Measurements from ENCODE around the gene VAPB. TPM values are rescaled to one million over a fixed set of nuclear protein-coding genes. Genes with fewer than 3 reads are reported as not detected.

The VAPB gene
- total and polyA plus RNA-seq, 2 experiments from 2014 or later = 8.8 to 37.0 TPM

DNA sequence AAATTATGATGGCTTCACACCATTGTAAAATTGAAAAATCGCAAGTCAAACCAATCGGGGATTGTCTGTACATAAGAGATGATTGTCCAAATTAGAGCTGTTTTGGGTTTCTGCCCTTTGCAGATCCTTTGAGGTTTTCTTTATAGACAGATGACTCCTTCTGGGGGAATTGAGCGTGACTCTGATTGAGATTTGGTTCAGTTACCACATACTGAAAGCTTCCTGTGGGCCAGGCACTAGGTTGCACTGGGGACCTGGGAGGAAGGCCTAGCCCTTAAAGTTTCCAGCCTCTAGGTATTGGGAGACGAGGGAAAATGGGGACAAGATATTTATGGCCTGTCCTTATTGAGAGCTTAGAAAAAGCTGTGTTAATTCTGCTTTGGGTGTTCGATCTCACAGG is 9.2 kb downstream of the VAPB start:
- Histone ChIP-seq H3K36me3 (ENCODE audit: low read depth) (no peaks in the 10 kb centered on the region), H3K9me2 (ENCODE audit: insufficient read depth) (no peaks in the 10 kb centered on the region), H3K4me3 (no peak overlapping the region), H3K79me2 (ENCODE audit: insufficient read depth) (peaks cover 100% of the 10 kb centered on the region), H3K4me2 (ENCODE audit: unreplicated experiment) (no peak overlapping the region), H3K27me3 (replicated peaks; ENCODE audit: insufficient read depth) (no peaks in the 10 kb centered on the region), H4K20me1 (ENCODE audit: insufficient read depth) (peaks cover 24% of the 10 kb centered on the region), H3K4me1 (ENCODE audit: insufficient read depth) (0 out of 2 replicates have a peak, but pooled peaks cover 8% of the 10 kb centered on the region), H3F3A (ENCODE audit: insufficient read depth) (peaks cover 5% of the 10 kb centered on the region; the same call in 1 of the 2 replicates), H3K9me3 (ENCODE audit: low read depth) (no peaks in the 10 kb centered on the region), H3K9ac (no peak overlapping the region), H2AFZ (no peak overlapping the region), H3K27ac (no peak overlapping the region)
- in situ Hi-C loops (cut with MboI) = no loop called here
- no peak for DNase-seq
- 96 to 98% methylated on average over 5 of the region's 5 CpGs for WGBS, 2 experiments (ENCODE audit: low coverage in 1 of 2, low lambda C conversion rate in 2 of 2, missing lambda C conversion rate in 2 of 2)
- no peak for TF ChIP-seq EZH2phosphoT487 (IDR thresholded peaks at IDR 0.05; ENCODE audit: insufficient read depth, low read depth)
- no peak for TF ChIP-seq EZH2 (IDR thresholded peaks at IDR 0.05; ENCODE audit: insufficient read depth, poor library complexity, severe bottlenecking)

DNA sequence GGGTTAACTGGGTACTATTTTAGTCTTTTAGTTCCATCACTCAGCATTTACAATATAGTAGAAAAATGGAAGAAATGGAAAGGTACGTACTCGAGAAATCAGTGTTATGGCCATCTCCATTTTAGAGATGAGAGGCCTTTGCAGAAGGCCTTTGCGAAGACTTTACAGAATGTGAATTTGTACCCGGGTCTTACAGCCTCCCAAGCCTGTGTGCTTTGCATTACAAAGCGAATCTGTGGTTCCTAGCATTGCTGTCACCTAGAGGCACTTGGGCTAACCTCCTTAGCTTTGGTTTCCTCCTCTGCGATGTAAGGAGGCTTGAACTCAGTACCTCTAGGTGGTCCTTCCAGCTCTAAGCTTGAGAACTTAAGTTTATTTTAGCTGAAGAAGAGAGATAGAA is 10.9 kb downstream of the VAPB start:
- Histone ChIP-seq H3K27me3 (replicated peaks; ENCODE audit: insufficient read depth) (no peaks in the 10 kb centered on the region), H3K36me3 (ENCODE audit: low read depth) (no peaks in the 10 kb centered on the region), H3K9ac (no peak overlapping the region), H3K4me3 (no peak overlapping the region), H3K9me2 (ENCODE audit: insufficient read depth) (no peaks in the 10 kb centered on the region), H3K79me2 (ENCODE audit: insufficient read depth) (peaks cover 100% of the 10 kb centered on the region), H3K9me3 (ENCODE audit: low read depth) (no peaks in the 10 kb centered on the region), H3K4me2 (ENCODE audit: unreplicated experiment) (no peak overlapping the region), H2AFZ (no peak overlapping the region), H4K20me1 (ENCODE audit: insufficient read depth) (peaks cover 41% of the 10 kb centered on the region), H3K4me1 (ENCODE audit: insufficient read depth) (no peaks in the 10 kb centered on the region), H3K27ac (no peak overlapping the region), H3F3A (ENCODE audit: insufficient read depth) (no peaks in the 10 kb centered on the region)
- no peak for TF ChIP-seq EZH2phosphoT487 (IDR thresholded peaks at IDR 0.05; ENCODE audit: insufficient read depth, low read depth)
- TF ChIP-seq EZH2 (IDR thresholded peaks at IDR 0.05; ENCODE audit: insufficient read depth, poor library complexity, severe bottlenecking) = no peak
- in situ Hi-C loops (cut with MboI) = no loop called here
- no peak for DNase-seq
- WGBS, 2 experiments (ENCODE audit: low coverage in 1 of 2, low lambda C conversion rate in 2 of 2, missing lambda C conversion rate in 2 of 2) = 87 to 92% methylated on average over 6 of the region's 6 CpGs

DNA sequence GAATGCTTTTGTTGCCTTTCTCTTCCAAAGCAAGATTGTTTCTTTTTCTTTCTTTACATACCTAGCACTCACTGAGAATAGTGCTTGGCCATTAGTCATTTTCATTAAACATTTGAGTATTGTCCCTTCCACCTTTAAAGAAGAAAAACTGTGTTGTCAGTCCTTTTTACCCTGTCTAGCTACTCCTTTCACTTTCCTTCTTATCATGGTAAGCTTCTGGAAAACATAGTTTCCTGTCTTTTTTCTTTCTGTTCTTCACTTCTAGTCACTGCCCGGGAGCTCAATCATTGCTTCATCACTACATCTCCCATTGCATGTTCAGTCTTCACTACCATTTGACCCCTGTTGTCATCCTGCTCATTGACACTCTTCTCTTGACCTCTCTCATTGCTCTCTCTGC is 12.1 kb downstream of the VAPB start:
- H2AFZ ChIP-seq = no peak overlapping the region
- peaks cover 100% of the 10 kb centered on the region for H3K79me2 ChIP-seq (ENCODE audit: insufficient read depth)
- H4K20me1 ChIP-seq (ENCODE audit: insufficient read depth) = peaks cover 40% of the 10 kb centered on the region
- H3K4me2 ChIP-seq (ENCODE audit: unreplicated experiment) = no peak overlapping the region
- peaks cover 3% of the 10 kb centered on the region for H3K4me1 ChIP-seq (ENCODE audit: insufficient read depth)
- no peaks in the 10 kb centered on the region for H3K9me2 ChIP-seq (ENCODE audit: insufficient read depth)
- no peaks in the 10 kb centered on the region for H3K27me3 ChIP-seq (replicated peaks; ENCODE audit: insufficient read depth)
- peaks cover 2% of the 10 kb centered on the region for H3F3A ChIP-seq (ENCODE audit: insufficient read depth)
- H3K4me3 ChIP-seq = no peak overlapping the region
- H3K27ac ChIP-seq = no peak overlapping the region
- no peaks in the 10 kb centered on the region for H3K9me3 ChIP-seq (ENCODE audit: low read depth)
- H3K36me3 ChIP-seq (ENCODE audit: low read depth) = no peaks in the 10 kb centered on the region
- in situ Hi-C loops (cut with MboI) = no loop called here
- no peak for TF ChIP-seq EZH2phosphoT487 (IDR thresholded peaks at IDR 0.05; ENCODE audit: insufficient read depth, low read depth)
- no peak for TF ChIP-seq EZH2 (IDR thresholded peaks at IDR 0.05; ENCODE audit: insufficient read depth, poor library complexity, severe bottlenecking)
- H3K9ac ChIP-seq = no peak overlapping the region
- no peak for DNase-seq
- 95 to 96% methylated on average over 1 of the region's 1 CpG for WGBS, 2 experiments (ENCODE audit: low coverage in 1 of 2, low lambda C conversion rate in 2 of 2, missing lambda C conversion rate in 2 of 2)

DNA sequence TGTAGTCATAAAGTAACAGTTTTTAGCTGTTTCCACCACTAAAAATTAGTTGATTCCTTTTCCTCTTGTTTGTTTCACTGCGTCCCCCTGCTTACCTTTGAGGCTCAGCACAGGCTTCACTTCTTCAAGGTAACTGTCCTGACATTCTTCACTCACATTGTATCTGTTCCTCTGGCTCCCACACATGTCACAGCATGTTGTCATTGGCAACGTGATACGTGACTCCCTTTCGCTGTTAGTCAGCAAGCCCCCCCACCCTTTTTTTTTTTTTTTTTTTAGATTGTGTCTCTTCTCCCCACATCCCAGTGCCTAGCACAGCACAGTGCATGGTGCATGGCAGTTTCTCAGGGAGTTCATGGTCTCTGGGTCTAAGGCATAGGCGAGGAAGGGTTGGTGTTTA is 13.3 kb downstream of the VAPB start:
- H3K36me3 ChIP-seq (ENCODE audit: low read depth) = no peaks in the 10 kb centered on the region
- no peaks in the 10 kb centered on the region for H3K9me3 ChIP-seq (ENCODE audit: low read depth)
- no peak overlapping the region for H3K27ac ChIP-seq
- peaks cover 14% of the 10 kb centered on the region for H3F3A ChIP-seq (ENCODE audit: insufficient read depth)
- no peak overlapping the region for H3K9ac ChIP-seq
- H3K4me2 ChIP-seq (ENCODE audit: unreplicated experiment) = no peak overlapping the region
- peaks cover 41% of the 10 kb centered on the region for H4K20me1 ChIP-seq (ENCODE audit: insufficient read depth)
- H2AFZ ChIP-seq = no peak overlapping the region
- no peaks in the 10 kb centered on the region for H3K27me3 ChIP-seq (replicated peaks; ENCODE audit: insufficient read depth)
- H3K4me3 ChIP-seq = no peak overlapping the region
- in situ Hi-C loops (cut with MboI) = no loop called here
- TF ChIP-seq EZH2phosphoT487 (IDR thresholded peaks at IDR 0.05; ENCODE audit: insufficient read depth, low read depth) = no peak
- TF ChIP-seq EZH2 (IDR thresholded peaks at IDR 0.05; ENCODE audit: insufficient read depth, poor library complexity, severe bottlenecking) = no peak
- no peaks in the 10 kb centered on the region for H3K9me2 ChIP-seq (ENCODE audit: insufficient read depth)
- WGBS, 2 experiments (ENCODE audit: low coverage in 1 of 2, low lambda C conversion rate in 2 of 2, missing lambda C conversion rate in 2 of 2) = 80 to 81% methylated on average over 5 of the region's 5 CpGs
- peaks cover 100% of the 10 kb centered on the region for H3K79me2 ChIP-seq (ENCODE audit: insufficient read depth)
- H3K4me1 ChIP-seq (ENCODE audit: insufficient read depth) = peaks cover 14% of the 10 kb centered on the region
- DNase-seq = no peak

DNA sequence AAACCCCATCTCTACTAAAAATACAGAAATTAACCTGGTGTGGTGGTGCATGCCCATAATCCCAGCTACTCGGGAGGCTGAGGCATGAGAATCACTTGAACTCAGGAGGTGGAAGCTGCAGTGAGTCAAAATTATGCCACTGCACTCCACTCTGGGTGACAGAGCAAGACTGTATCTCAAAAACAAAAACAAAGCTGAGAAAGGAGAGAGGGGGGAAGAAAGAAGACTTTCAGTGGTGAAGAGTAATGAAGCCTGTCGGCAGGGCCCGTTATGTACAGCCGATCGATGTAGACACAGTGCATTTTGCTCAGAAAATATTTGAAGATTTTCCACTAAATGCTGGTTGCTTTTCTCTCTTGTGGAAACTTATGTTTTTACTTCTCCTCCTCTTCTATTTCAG is 13.8 kb downstream of the VAPB start:
- Histone ChIP-seq H3K4me2 (ENCODE audit: unreplicated experiment) (no peak overlapping the region), H3K79me2 (ENCODE audit: insufficient read depth) (peaks cover 100% of the 10 kb centered on the region), H3K27ac (no peak overlapping the region), H3K27me3 (replicated peaks; ENCODE audit: insufficient read depth) (no peaks in the 10 kb centered on the region), H3K9ac (no peak overlapping the region), H3K9me2 (ENCODE audit: insufficient read depth) (no peaks in the 10 kb centered on the region), H2AFZ (no peak overlapping the region), H3K9me3 (ENCODE audit: low read depth) (no peaks in the 10 kb centered on the region), H3K4me3 (no peak overlapping the region), H4K20me1 (ENCODE audit: insufficient read depth) (peaks cover 39% of the 10 kb centered on the region), H3F3A (ENCODE audit: insufficient read depth) (peaks cover 19% of the 10 kb centered on the region), H3K36me3 (ENCODE audit: low read depth) (no peaks in the 10 kb centered on the region), H3K4me1 (ENCODE audit: insufficient read depth) (peaks cover 20% of the 10 kb centered on the region)
- TF ChIP-seq EZH2 (IDR thresholded peaks at IDR 0.05; ENCODE audit: insufficient read depth, poor library complexity, severe bottlenecking) (no peak), EZH2phosphoT487 (IDR thresholded peaks at IDR 0.05; ENCODE audit: insufficient read depth, low read depth) (no peak)
- in situ Hi-C loops (cut with MboI) = no loop called here
- no peak for DNase-seq
- 97 to 98% methylated on average over 5 of the region's 5 CpGs for WGBS, 2 experiments (ENCODE audit: low coverage in 1 of 2, low lambda C conversion rate in 2 of 2, missing lambda C conversion rate in 2 of 2)

All from GM23248 (cell line).